ENCODE results near the gene MRPL39. TPM values are rescaled to one million over a fixed set of nuclear protein-coding genes. Genes with fewer than 3 reads are reported as not detected.
"Not testable (repeated sequence)": the region's sequence is repeated elsewhere in the genome, so short reads cannot be mapped to it uniquely, and the experiment has no call there.

MRPL39 gene
- total RNA-seq, 1 donor from 2014 or later: 39.0 TPM

- H3K4me3 Mint-ChIP-seq: peak overlapping the region; percentile 91
These were observed 30.8 kb upstream of the MRPL39 start for GRCh38 chr21:25637851-25638659.

GRCh38 chr21:25636727-25637126, 29.4 kb upstream of the MRPL39 start:
- Mint-ChIP-seq H3K27ac (ENCODE audit: unreplicated experiment) (no peak overlapping the region), H3K4me3 (peak overlapping the region; percentile 1), H3K4me1 (peaks cover 32% of the 10 kb centered on the region), H3K27me3 (ENCODE audit: low read depth) (peaks cover 32% of the 10 kb centered on the region), H3K36me3 (ENCODE audit: low read depth) (no peaks in the 10 kb centered on the region), H3K9me3 (no peaks in the 10 kb centered on the region)
- no peak for TF ChIP-seq CTCF (conservative IDR thresholded peaks at IDR 0.05)
- no peak for DNase-seq (ENCODE audit: low read depth, low spot score)

More at GRCh38 chr21:25637851-25638659, 30.8 kb upstream of the MRPL39 start:
- H3K9me3 Mint-ChIP-seq: no peaks in the 10 kb centered on the region
- H3K4me1 Mint-ChIP-seq: peaks cover 43% of the 10 kb centered on the region
- peaks cover 6% of the 10 kb centered on the region for H3K36me3 Mint-ChIP-seq (ENCODE audit: low read depth)
- no peak for DNase-seq (ENCODE audit: low read depth, low spot score)
- no peak for TF ChIP-seq CTCF (conservative IDR thresholded peaks at IDR 0.05)
- H3K27me3 Mint-ChIP-seq (ENCODE audit: low read depth): peaks cover 33% of the 10 kb centered on the region
- no peak overlapping the region for H3K27ac Mint-ChIP-seq (ENCODE audit: unreplicated experiment)

GRCh38 chr21:25635310-25635709, 28.0 kb upstream of the MRPL39 start:
- H3K4me3 Mint-ChIP-seq: no peak overlapping the region
- no peaks in the 10 kb centered on the region for H3K36me3 Mint-ChIP-seq (ENCODE audit: low read depth)
- H3K9me3 Mint-ChIP-seq: no peaks in the 10 kb centered on the region
- H3K27me3 Mint-ChIP-seq (ENCODE audit: low read depth): peaks cover 23% of the 10 kb centered on the region
- no peak for DNase-seq (ENCODE audit: low read depth, low spot score)
- no peak for TF ChIP-seq CTCF (conservative IDR thresholded peaks at IDR 0.05)
- H3K27ac Mint-ChIP-seq (ENCODE audit: unreplicated experiment): no peak overlapping the region
- peaks cover 18% of the 10 kb centered on the region for H3K4me1 Mint-ChIP-seq

GRCh38 chr21:25632296-25632695, 25.0 kb upstream of the MRPL39 start:
- Mint-ChIP-seq H3K27ac (ENCODE audit: unreplicated experiment) (no peak overlapping the region), H3K9me3 (no peaks in the 10 kb centered on the region), H3K4me3 (no peak overlapping the region), H3K4me1 (no peaks in the 10 kb centered on the region), H3K27me3 (ENCODE audit: low read depth) (peaks cover 7% of the 10 kb centered on the region), H3K36me3 (ENCODE audit: low read depth) (no peaks in the 10 kb centered on the region)
- no peak for DNase-seq (ENCODE audit: low read depth, low spot score)
- TF ChIP-seq CTCF (conservative IDR thresholded peaks at IDR 0.05): no peak

GRCh38 chr21:25626757-25627156, 19.5 kb upstream of the MRPL39 start:
- no peaks in the 10 kb centered on the region for H3K9me3 Mint-ChIP-seq
- H3K4me3 Mint-ChIP-seq: no peak overlapping the region
- H3K36me3 Mint-ChIP-seq (ENCODE audit: low read depth): no peaks in the 10 kb centered on the region
- no peak for TF ChIP-seq CTCF (conservative IDR thresholded peaks at IDR 0.05)
- no peaks in the 10 kb centered on the region for H3K4me1 Mint-ChIP-seq
- H3K27ac Mint-ChIP-seq (ENCODE audit: unreplicated experiment): peak overlapping the region; percentile 40
- no peaks in the 10 kb centered on the region for H3K27me3 Mint-ChIP-seq (ENCODE audit: low read depth)
- DNase-seq (ENCODE audit: low read depth, low spot score): no peak

GRCh38 chr21:25625776-25626555, 18.7 kb upstream of the MRPL39 start:
- not testable (repeated sequence) for H3K9me3 Mint-ChIP-seq; H3K36me3 Mint-ChIP-seq (ENCODE audit: low read depth); H3K27ac Mint-ChIP-seq (ENCODE audit: unreplicated experiment); DNase-seq (ENCODE audit: low read depth, low spot score); H3K4me1 Mint-ChIP-seq; H3K27me3 Mint-ChIP-seq (ENCODE audit: low read depth); H3K4me3 Mint-ChIP-seq

Measured in neural crest cell (in vitro differentiated cells).